CD4-positive, alpha-beta T cell treated with Interleukin-15 for 1 hour (primary cell): ENCODE data around the gene LASP1NB.
"Not testable (repeated sequence)": the region's sequence is repeated elsewhere in the genome, so short reads cannot be mapped to it uniquely, and the experiment has no call there.

Experiments
- DNase-seq: peaks from one replicate; pipeline ENCODE4 v3.0.0-alpha.2; 2020

Gene LASP1NB

DNA sequence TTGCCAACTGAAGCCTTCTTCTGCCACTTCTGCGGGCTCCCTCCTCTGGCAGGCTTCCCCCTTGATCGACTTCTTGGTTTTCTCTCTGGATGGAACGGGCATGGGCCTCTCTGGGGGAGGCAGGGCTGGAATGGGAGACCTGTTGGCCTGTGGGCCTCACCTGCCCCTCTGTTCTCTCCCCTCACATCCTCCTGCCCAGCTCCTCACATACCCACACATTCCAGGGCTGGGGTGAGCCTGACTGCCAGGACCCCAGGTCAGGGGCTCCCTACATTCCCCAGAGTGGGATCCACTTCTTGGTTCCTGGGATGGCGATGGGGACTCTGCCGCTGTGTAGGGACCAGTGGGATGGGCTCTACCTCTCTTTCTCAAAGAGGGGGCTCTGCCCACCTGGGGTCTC, 6.5 kb upstream of the LASP1NB start:
- no peak for DNase-seq

DNA sequence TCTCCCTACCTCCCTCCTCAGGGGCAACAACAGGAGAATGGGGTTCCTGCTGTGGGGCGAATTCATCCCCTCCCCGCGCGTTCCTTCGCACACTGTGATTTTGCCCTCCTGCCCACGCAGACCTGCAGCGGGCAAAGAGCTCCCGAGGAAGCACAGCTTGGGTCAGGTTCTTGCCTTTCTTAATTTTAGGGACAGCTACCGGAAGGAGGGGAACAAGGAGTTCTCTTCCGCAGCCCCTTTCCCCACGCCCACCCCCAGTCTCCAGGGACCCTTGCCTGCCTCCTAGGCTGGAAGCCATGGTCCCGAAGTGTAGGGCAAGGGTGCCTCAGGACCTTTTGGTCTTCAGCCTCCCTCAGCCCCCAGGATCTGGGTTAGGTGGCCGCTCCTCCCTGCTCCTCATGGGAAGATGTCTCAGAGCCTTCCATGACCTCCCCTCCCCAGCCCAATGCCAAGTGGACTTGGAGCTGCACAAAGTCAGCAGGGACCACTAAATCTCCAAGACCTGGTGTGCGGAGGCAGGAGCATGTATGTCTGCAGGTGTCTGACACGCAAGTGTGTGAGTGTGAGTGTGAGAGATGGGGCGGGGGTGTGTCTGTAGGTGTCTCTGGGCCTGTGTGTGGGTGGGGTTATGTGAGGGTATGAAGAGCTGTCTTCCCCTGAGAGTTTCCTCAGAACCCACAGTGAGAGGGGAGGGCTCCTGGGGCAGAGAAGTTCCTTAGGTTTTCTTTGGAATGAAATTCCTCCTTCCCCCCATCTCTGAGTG, 5.9 kb upstream of the LASP1NB start:
- no peak for DNase-seq

DNA sequence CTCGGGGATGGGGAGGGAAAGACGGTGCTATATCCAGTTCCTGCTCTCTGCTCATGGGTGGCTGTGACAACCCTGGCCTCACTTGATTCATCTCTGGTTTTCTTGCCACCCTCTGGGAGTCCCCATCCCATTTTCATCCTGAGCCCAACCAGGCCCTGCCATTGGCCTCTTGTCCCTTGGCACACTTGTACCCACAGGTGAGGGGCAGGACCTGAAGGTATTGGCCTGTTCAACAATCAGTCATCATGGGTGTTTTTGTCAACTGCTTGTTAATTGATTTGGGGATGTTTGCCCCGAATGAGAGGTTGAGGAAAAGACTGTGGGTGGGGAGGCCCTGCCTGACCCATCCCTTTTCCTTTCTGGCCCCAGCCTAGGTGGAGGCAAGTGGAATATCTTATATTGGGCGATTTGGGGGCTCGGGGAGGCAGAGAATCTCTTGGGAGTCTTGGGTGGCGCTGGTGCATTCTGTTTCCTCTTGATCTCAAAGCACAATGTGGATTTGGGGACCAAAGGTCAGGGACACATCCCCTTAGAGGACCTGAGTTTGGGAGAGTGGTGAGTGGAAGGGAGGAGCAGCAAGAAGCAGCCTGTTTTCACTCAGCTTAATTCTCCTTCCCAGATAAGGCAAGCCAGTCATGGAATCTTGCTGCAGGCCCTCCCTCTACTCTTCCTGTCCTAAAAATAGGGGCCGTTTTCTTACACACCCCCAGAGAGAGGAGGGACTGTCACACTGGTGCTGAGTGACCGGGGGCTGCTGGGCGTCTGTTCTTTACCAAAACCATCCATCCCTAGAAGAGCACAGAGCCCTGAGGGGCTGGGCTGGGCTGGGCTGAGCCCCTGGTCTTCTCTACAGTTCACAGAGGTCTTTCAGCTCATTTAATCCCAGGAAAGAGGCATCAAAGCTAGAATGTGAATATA, 4.8 kb upstream of the LASP1NB start:
- DNase-seq, result no peak

DNA sequence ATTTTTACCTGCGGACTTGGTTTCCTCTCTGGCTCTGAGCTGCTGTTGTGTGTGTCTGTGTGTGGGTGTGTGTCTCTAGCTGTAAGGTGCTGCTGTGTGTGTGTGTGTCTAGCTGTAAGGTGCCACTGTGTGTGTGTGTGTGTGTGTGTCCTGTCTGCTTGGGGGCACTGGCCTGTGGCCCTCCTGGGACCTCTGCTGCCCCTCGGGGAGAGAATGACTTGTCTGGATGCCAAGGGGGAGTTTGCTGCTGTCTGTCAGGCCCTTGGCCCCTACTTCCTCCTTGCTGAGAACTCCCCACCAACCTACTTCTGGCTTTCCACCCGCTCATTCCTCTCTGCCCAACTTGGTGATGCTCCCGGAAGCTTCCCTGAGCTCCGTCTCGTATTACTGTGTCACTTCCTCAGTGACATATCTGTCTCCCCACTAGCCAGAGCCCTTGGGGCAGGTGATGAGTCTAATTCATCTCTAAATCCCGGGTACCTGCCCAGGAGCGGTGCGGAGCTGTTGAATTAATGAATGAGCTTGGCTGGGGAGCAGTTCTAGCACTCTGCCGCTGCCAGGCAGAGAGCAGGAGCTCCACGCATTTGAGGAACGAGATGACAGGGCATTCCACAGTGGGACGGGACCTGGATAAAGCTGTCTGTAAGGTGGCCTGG, 3.5 kb upstream of the LASP1NB start:
- DNase-seq, result no peak

DNA sequence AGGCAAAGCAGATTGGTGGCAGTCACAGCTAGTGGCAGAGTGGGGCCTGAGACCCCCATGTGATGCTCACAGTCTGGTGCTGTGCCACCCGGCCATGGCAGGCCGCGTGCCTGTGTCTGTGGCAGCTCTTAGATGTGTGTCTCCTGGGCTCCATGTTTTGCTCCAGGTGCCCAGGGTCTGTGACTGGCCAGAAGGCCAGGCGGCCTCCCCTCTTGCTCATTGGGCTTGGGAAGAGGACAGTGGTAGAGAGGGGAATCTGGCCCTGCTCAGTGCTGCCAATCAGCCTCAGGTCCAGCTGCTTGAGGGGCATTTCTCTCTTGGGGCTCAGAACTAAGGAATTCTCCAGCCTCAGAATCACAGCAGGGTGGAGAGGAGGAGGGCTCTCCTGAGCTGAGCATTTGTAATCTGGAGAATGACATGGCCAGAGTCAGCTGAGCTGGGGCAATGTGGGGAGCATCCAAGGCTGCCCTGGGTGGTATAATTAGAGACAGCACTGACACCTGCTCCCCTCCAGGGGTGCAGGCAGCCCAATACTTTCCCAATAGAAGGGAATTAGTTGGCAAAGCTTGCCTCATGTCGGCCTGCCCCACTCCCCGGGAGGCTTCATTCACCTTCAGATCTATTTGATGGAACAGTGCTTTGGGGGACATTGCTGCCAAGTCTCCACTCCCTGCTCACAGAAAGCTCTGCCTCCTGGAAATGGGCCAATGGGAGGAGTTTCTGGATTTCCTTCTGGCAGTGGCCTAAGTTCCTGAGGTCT, 2.7 kb upstream of the LASP1NB start:
- DNase-seq, result no peak

DNA sequence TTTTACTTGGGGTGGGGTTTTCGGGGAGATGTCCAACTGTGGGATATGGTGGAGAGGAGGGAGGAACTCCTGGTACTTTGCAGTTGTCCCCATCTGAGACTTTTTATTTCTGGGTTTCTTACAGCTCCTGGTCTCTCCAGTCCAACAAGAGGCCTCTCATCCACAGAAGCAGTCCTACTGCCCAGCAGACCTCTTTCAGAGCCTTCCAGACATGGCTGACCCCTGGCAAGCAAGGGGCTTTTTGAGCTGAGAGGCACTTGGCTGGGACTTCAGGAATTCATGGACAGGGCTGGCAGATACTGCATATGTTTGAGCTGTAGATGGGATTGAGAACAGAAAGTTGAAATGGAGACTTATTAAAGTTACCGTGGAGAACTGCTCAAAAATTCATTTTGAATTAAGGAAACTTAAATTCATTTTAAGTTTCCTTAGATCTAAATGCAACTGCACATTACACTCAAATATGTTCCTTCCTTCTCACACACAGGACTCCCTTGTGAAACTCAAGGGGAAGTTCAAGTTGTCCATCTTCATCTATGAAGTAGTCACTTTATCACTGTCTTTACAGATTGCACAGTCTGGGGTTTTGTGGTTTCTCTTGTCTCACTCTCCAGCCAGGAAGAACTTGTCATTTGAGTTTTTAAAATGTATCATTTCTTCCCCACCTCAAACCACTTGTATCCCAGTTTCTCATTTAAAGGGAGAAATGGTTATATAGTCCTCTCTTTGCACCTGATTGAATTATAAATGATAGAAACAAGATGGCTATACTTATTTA, 1.1 kb downstream of the LASP1NB start:
- DNase-seq, result no peak

DNA sequence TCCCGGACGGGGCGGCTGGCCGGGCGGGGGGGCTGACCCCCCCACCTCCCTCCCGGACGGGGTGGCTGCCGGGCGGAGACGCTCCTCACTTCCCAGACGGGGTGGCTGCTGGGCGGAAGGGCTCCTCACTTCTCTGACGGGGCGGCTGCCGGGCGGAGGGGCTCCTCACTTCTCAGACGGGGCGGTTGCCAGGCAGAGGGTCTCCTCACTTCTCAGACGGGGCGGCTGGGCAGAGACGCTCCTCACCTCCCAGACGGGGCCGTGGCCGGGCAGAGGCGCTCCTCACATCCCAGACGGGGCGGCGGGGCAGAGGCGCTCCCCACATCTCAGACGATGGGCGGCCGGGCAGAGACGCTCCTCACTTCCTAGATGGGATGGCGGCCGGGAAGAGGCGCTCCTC, 5.4 kb downstream of the LASP1NB start:
- not testable (repeated sequence) for DNase-seq

DNA sequence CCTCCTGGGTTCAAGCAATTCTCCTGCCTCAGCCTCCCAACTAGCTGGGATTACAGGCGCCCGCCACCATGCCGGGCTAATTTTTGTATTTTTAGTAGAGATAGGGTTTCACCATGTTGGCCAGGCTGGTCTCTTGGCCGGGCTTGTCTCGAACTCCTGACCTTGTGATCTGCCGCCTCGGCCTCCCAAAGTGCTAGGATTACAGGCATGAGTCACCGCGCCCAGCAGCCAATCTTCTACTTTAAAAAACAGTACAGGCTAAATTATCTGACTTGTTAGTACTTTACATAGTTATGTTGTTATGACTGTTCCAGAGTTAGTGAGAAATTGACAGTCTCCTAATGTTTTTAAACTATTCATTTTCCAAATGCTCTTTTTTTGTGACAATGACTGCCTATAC, 8.5 kb downstream of the LASP1NB start:
- DNase-seq, result not testable (repeated sequence)

DNA sequence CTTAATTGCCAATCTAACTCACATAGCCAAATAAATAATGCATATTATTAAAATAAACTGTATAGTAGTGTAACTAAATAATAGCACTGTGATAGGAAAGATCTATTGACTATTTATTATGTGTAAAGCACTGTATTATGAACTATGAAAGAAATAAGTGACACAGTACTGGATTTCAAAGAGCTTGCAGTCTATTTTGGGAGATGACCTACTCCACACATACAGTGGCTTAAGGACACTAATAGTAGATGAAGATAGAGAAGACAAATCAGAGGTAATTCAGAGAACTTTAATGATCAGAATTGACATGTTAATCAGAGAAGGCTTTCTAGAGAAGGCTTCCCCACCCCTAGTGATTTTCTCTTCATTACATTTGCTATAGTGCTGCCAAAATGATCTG, 14.6 kb downstream of the LASP1NB start:
- no peak for DNase-seq

DNA sequence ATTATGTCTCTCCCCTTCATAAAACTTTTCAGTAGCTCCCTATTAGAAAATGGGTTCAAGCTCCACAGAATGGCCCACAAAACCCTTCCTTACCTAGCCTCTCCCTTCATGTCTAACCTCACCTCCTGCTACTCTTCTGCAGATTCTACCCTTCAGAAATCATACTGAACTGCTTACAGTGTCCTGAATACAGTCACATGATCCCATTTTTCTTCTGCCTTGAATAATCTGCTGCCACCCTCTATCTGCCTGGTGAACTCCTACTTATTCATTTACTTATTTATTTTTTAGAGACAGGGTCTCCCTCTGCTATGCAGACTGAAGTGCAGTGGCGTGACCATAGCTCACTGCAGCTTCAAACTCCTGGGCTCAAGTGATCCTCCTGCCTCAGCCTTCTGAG, 15.0 kb downstream of the LASP1NB start:
- no peak for DNase-seq

DNA sequence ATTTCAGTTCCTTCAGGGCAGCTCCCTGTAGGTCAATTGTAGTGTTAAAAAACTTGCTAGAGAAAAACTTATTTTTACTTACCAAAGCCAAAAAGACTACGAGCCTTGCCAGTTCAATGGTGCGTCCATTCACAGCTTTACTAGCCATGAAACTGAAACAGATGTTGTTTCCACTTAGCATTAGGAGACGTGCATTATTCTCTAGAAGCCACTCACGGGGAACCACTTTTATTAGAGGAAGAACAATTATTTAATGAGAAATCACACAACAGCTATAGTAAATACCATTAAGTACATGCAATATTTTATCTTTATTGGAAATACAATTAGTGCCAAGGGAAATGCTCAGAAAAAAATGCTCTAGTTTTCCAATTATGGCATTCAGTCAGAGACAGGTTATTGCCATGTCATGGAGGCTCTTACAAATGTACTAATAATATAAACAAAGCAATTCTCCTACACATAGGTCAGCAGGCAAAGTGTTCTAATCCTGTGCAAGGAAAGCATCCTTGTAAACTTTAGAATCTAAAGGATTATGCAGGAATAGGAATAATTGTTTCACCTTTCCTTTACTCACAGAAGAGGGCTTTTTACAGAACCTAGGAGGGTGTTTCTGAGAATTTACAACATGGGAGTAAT, 17.4 kb downstream of the LASP1NB start:
- no peak for DNase-seq

DNA sequence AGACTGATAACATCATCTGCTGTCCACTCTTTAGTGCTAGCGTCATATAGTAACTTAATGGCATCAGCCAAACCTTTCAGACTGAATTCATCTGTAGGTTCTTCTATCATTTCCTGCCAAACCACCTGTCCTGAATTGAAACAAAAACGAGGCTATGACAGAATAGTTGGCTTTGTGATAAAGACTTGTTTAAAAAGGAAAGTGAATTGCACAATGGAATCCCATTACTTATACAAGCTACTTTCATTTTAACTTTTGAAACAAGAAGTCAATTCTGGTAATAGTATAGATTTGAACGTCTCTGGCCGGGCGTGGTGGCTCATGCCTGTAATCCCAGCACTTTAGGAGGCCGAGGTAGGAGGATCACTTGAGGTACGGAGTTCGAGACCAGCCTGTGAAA, 18.2 kb downstream of the LASP1NB start:
- DNase-seq, result no peak

DNA sequence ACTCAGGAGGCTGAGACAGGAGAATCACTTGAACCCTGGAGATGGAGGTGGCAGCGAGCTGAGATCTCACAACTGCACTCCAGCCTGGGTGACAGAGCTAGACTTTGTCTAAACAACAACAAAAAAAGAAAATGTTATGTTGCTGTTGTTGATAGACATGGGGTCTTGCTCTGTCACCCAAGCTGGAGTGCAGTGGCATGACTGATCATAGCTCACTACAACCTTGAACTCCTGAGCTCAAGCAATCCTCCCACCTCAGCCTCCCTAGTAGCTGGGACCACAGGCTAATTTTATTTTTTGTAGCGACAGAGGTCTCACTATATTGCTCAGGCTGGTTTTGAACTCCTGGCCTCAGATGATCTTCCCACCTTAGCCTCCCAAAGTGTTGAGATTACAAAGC, 21.8 kb downstream of the LASP1NB start:
- DNase-seq, result no peak

DNA sequence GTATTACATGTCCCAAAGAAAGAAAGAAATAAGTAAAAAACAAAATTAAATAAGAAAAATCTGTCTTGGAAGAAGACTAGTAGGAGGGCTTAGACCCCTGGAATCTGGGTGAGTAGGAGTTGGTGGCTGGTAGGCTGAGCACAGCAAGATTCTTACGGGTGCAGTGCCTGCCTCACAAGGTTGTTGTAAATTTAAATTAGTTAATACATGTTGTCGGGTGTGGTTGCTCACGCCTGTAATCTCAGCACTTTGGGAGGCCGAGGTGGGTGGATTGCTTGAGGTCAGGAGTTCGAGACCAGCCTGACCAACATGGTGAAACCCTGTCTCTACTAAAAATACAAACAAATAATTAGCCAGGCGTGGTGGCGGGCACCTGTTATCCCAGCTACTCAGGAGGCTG, 28.4 kb downstream of the LASP1NB start:
- not testable (repeated sequence) for DNase-seq

DNA sequence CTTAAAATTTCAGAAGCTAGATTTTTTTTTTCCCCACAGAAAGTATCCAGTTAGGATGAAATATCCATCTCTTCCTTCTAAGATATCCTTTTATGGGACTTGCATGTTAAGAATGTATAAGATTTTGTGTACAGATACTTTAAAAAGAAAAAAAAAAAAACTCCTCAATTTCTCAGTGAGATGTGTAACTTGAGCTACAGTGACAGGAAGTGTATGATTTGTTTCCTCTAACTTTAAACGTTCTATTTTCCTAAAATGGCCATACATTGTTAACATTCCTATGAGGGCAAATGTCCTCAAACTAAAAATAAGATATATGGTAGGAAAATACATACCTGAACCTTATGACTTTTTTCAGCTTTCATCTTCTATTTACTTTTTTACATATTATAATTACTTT, 32.9 kb downstream of the LASP1NB start:
- DNase-seq, result no peak

DNA sequence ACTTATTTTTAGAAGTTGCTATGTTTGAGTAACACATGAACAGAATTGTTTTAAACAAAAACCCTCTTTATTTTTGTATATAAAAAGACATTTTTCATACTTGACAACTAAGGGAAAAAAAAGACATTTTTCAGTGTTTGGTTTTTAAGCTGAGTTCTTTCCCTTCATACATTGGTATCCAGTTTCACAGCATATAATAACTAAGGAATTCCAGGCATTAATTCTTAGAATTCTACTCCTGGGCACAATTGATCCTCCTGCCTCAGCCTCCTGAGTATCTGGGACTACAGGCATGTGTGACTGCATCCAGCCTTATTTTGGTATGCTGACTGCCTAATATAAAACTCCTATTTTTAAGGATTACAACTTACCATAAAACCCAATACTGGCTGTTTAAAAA, 33.3 kb downstream of the LASP1NB start:
- no peak for DNase-seq

DNA sequence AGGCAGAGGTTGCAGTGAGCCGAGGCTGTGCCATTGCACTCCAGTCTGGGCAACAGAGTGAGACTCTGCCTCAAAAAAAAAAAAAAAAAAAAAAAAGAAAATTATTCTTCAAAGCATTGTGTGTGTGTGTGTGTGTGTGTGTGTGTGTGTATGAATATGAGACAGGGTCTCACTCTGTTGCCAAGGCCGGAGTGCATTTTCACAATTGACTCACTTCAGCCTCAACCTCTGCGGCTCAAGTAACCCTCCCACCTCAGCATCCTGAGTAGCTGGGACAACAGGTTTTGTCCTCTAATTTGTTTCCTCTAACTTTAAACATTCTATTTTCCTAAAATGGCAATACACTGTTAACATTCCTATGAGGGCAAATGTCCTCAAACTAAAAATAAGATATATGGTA, 34.1 kb downstream of the LASP1NB start:
- no peak for DNase-seq

DNA sequence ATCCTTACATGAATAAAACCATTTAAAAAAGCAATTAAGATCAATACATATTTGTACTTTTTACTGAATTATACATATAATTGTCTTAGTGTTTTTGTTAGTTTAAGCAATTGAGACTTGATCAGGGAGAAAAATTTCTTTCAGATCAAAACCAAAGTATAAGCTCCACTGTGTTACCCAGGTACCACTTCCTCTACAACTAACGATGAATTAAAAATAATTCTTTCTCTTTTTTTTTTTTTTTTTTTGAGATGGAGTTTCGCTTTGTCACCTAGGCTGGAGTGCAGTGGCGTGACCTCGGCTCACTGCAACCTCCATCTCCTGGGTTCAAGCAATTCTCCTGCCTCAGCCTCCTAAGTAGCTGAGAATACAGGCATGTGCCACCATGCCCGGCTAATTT, 35.0 kb downstream of the LASP1NB start:
- DNase-seq, result no peak

DNA sequence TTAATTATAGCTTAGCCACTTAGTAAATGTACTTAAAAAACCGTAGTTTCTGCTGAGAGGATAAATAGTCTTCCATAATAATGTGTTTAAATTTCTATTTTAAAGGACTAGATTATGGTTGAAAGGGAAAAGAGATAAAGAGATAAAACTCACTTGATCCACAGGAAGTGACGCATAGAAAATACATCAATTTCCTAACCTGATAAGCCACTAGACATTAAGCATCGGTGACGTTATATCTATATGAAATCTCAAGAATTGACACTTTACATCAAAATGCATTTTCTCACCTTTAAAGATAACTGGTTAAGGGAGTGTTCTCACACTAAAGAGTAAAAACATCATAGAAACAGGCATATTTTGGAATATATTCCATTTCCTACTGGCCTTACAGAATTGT, 36.0 kb downstream of the LASP1NB start:
- DNase-seq, result no peak

DNA sequence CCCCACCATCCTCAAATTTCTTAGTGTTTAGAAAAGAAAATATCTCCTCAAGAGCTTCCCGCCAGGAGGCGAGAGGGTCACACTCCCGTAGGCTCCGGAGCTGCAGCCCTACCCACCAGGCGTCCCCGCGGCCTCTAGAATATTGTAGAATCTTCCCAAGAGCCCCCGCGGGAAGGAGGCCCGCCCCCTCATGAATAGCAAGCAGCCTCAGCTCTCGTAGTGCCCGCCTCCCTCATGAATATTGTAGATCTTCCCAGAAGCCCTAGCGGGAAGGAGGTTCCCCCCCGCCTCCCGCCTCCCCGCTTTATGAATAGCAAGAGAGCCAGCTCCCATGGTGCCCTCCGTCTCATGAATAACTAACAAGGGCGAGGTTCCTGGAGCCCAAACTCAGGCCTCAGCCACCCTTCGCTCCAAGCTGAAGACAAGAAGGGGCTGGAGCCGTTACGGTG, 41.9 kb downstream of the LASP1NB start, which contains the start of gene FBXO47:
Gene FBXO47 (minus strand): TSS at position 114 of the 449 bp plus-strand sequence. CDS start 4,378 bp downstream, outside the sequence.
- peak; percentile 91 for DNase-seq

DNA sequence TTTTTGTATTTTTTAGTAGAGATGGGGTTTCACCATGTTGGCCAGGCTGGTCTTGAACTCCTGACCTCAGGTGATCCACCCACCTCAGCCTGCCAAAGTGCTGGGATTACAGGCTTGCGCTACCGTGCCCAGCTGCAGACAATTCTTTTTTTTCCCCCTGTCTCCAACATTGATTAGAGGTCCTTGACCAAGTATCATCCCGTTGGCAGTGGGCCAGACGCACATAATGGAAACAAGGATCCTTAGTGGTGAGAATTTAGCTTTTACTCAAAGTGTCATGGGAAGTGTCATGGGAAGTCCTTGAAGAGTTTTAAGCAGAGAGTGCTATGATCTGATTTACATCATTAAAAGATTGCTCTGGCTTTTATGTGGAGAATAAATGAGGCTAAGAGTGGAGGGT, 43.9 kb downstream of the LASP1NB start:
- DNase-seq, result no peak
